Osteoblast (primary cell): ENCODE results near the gene DUSP22. TPM values are rescaled to one million over a fixed set of nuclear protein-coding genes. Genes with fewer than 3 reads are reported as not detected.

Experiments used
- DNase-seq: peaks from one replicate; pipeline ENCODE4 v3.0.0; 2011; ENCODE audit warnings: low spot score, mixed read lengths; ENCODE audit not compliant: insufficient read length; ENCODE audit errors: missing footprints
- H2AFZ ChIP-seq: 2 replicates; pipeline ENCODE4 v1.6.0; 2011; ENCODE audit warnings: mild to moderate bottlenecking, low read length
- H3K27ac ChIP-seq: 2 replicates; pipeline ENCODE4 v1.5.1; 2011; ENCODE audit warnings: mild to moderate bottlenecking, low read depth, low read length, moderate library complexity
- H3K27me3 ChIP-seq: 2 replicates; pipeline ENCODE4 v1.6.0; 2012; ENCODE audit warnings: mild to moderate bottlenecking, control low read depth, inconsistent platforms, low read length, moderate library complexity; ENCODE audit not compliant: insufficient read depth
- H3K36me3 ChIP-seq: 2 replicates; pipeline ENCODE4 v1.5.1; 2011; ENCODE audit warnings: mild to moderate bottlenecking, low read length, control low read depth, moderate library complexity; ENCODE audit not compliant: insufficient read depth
- H3K4me1 ChIP-seq: 2 replicates; pipeline ENCODE4 v1.5.1; 2011; ENCODE audit warnings: mild to moderate bottlenecking, low read length, control low read depth, moderate library complexity; ENCODE audit not compliant: insufficient read depth
- H3K4me2 ChIP-seq: 2 replicates; pipeline ENCODE4 v1.6.0; 2011; ENCODE audit warnings: mild to moderate bottlenecking, low read length; ENCODE audit not compliant: insufficient read depth
- H3K4me3 ChIP-seq: fragments of 200-600 bp; sonication (generic); 3 replicates; pipeline ENCODE4 v1.5.1; 2012; ENCODE audit warnings: mild to moderate bottlenecking, low read length, inconsistent platforms; ENCODE audit not compliant: insufficient read depth
- H3K79me2 ChIP-seq: 2 replicates; pipeline ENCODE4 v1.6.0; 2012; ENCODE audit warnings: mild to moderate bottlenecking, low read length, control low read depth, inconsistent platforms; ENCODE audit not compliant: insufficient read depth
- H3K9me3 ChIP-seq: 2 replicates; pipeline ENCODE4 v1.5.1; 2011; ENCODE audit warnings: low read depth, low read length, control low read depth
- H4K20me1 ChIP-seq: 2 replicates; pipeline ENCODE4 v1.6.0; 2012; ENCODE audit warnings: mild to moderate bottlenecking, low read length, control low read depth; ENCODE audit not compliant: insufficient read depth
- CTCF ChIP-seq: IDR thresholded peaks from 2 replicates; pipeline ENCODE4 v1.5.1; 2011; ENCODE audit warnings: mild to moderate bottlenecking, low read depth, low read length, moderate library complexity; ENCODE audit errors: extremely low read depth
- total RNA-seq: library from RNA; depleted of rRNA; stranded (reverse); fragments of >200 nt; gene quantifications from 2 replicates; pipeline ENCODE4 v1.2.3, GENCODE V29; 2012

Gene DUSP22
- total RNA-seq, 1 donor: 18.1 TPM

- Histone ChIP-seq H3K4me1 (no peaks in the 10 kb centered on the region), H3K27me3 (no peaks in the 10 kb centered on the region), H3K4me2 (no peak overlapping the region), H4K20me1 (no peaks in the 10 kb centered on the region), H3K79me2 (no peaks in the 10 kb centered on the region), H3K36me3 (no peaks in the 10 kb centered on the region), H3K4me3 (no peak overlapping the region), H2AFZ (no peak overlapping the region), H3K9me3 (no peaks in the 10 kb centered on the region), H3K27ac (no peak overlapping the region)
- DNase-seq: no peak
- no peak for TF ChIP-seq CTCF
Measured at GRCh38 chr6:308768-309167, 16.5 kb downstream of the DUSP22 start.

- no peaks in the 10 kb centered on the region for H3K79me2 ChIP-seq
- no peak for TF ChIP-seq CTCF
- no peak for DNase-seq
- no peaks in the 10 kb centered on the region for H3K27me3 ChIP-seq
- no peaks in the 10 kb centered on the region for H3K9me3 ChIP-seq
- no peak overlapping the region for H3K4me3 ChIP-seq
- no peak overlapping the region for H2AFZ ChIP-seq
- H4K20me1 ChIP-seq: no peaks in the 10 kb centered on the region
- no peak overlapping the region for H3K4me2 ChIP-seq
- H3K4me1 ChIP-seq: no peaks in the 10 kb centered on the region
- H3K36me3 ChIP-seq: no peaks in the 10 kb centered on the region
- no peak overlapping the region for H3K27ac ChIP-seq
Measured at GRCh38 chr6:309947-310346, 17.7 kb downstream of the DUSP22 start.

GRCh38 chr6:310671-311070 is 18.4 kb downstream of the DUSP22 start:
- H3K9me3 ChIP-seq: no peaks in the 10 kb centered on the region
- no peak overlapping the region for H2AFZ ChIP-seq

GRCh38 chr6:311679-312220 is 19.5 kb downstream of the DUSP22 start:
- Histone ChIP-seq H4K20me1 (no peaks in the 10 kb centered on the region), H3K9me3 (no peaks in the 10 kb centered on the region), H3K4me2 (no peak overlapping the region), H3K4me1 (no peaks in the 10 kb centered on the region), H3K36me3 (no peaks in the 10 kb centered on the region), H3K79me2 (no peaks in the 10 kb centered on the region), H3K4me3 (no peak overlapping the region), H3K27me3 (no peaks in the 10 kb centered on the region), H3K27ac (no peak overlapping the region), H2AFZ (no peak overlapping the region)
- TF ChIP-seq CTCF: no peak
- no peak for DNase-seq

More at GRCh38 chr6:310671-311070, 18.4 kb downstream of the DUSP22 start:
- Histone ChIP-seq H3K27ac (no peak overlapping the region), H3K36me3 (no peaks in the 10 kb centered on the region), H4K20me1 (no peaks in the 10 kb centered on the region), H3K4me2 (no peak overlapping the region), H3K79me2 (no peaks in the 10 kb centered on the region), H3K27me3 (no peaks in the 10 kb centered on the region), H3K4me1 (no peaks in the 10 kb centered on the region), H3K4me3 (no peak overlapping the region)
- TF ChIP-seq CTCF: no peak
- no peak for DNase-seq
